Measurements from ENCODE around the gene TMEM130.

TMEM130 gene, protein sequence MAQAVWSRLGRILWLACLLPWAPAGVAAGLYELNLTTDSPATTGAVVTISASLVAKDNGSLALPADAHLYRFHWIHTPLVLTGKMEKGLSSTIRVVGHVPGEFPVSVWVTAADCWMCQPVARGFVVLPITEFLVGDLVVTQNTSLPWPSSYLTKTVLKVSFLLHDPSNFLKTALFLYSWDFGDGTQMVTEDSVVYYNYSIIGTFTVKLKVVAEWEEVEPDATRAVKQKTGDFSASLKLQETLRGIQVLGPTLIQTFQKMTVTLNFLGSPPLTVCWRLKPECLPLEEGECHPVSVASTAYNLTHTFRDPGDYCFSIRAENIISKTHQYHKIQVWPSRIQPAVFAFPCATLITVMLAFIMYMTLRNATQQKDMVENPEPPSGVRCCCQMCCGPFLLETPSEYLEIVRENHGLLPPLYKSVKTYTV

DNA sequence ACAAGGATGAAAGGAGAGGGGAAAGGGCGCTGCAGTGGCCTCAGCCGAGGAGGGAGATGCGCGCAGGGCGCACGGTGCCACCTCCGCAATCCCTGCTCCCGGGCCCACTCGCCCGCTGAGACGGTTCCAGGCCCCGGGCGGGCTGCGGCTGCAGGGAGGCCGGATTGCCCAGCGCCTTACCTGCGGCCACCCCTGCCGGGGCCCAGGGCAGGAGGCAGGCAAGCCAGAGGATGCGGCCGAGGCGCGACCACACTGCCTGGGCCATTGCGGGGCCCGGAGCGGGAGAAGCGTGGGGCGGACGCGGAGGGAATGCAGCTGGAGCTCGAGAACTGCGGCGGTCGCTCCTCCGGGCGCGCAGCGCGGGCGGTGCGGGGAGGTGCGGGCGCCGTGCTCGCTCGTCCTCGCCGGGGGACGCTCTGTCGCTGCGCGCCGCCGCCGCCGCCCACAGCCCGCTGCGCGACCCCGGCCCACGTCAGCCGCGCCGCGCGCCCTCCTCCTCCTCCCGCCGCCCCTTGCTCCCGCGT, at the start of gene TMEM130:
TMEM130 (minus strand) TSS at position 418 of the 524 bp plus-strand sequence; CDS start at position 265, 153 bp downstream.
- DNase-seq (ENCODE audit: low spot score) = no peak

GRCh38 chr7:98917331-98917730, 47.5 kb upstream of the TMEM130 start:
- DNase-seq (ENCODE audit: low spot score) = no peak

DNA sequence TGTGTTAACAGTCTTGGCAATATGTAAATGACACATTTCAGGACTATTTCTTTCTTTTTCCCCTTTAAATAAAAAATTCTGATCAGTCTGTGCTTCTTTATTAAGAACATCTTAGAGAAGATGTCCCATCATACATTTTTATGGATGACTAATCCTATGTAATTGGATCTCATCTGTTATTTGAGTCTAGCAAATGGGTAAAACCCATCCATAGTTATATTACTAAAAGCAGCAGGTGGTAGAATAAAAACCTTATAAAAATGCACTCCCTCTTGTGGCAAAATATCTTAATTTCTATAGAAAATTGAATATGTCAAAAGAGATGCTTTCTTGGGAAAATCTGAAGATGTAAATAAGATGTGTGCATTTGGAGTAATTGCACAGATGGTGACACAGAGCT, 43.8 kb upstream of the TMEM130 start:
- no peak for DNase-seq (ENCODE audit: low spot score)

DNA sequence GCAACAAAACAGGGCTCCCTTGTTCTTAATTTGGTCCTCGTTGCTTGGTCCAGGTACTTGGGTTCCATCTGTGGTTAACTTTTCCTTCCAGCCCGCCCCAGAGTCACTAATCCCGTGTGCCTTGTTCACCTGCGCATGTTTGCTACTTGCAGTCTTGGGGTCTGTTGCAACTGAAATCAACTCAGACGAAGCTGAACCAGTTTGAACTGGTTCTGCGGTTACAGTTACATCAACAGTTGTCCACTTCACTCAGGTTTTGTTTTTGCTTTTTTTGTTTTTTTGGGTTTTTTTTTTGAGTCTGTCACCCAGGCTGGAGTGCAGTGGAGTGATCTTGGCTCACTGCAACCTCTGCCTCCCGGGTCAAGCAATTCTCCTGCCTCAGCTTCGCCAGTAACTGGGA, 43.2 kb upstream of the TMEM130 start:
- DNase-seq (ENCODE audit: low spot score) = no peak

GRCh38 chr7:98911916-98912315, 42.1 kb upstream of the TMEM130 start:
- DNase-seq (ENCODE audit: low spot score) = no peak

- DNase-seq (ENCODE audit: low spot score) = no peak
Measured at GRCh38 chr7:98910427-98910826, 40.6 kb upstream of the TMEM130 start.

DNA sequence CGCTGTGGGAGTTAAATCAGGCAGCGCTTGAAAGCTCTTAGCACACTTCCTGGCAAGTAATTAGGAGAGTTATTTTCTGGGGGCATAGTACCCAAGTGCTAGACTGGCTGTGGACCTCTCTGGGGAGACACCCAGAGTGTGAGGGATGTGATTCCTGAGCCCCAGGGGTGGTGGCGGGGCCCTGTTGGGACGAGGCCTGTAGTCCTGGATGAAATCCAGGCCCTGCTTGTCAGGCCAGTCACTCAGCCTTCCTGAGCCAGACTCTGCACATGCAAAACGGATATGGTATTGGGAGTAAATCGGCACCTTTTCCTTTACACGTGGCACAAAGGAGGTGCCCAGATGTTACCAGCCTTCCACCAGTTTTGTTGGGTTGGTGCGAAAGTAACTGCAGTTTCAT, 39.7 kb upstream of the TMEM130 start:
- DNase-seq (ENCODE audit: low spot score) = no peak

DNA sequence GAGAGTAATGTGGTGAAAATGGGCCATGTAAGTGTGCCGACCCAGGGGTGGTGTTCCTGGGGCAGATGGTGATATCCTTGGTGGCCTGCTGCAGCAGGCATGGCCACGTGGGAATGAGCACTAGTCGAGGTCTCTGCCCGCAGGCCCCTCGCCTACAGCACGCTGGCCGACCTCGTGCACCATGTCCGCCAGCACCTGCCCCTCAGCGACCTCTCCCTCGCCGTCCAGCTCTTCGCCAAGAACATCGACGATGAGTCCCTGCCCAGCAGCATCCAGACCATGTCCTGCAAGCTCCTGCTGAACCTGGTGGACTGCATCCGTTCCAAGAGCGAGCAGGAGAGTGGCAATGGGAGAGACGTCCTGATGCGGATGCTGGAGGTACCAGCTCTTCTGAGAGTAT, 38.8 kb upstream of the TMEM130 start:
- no peak for DNase-seq (ENCODE audit: low spot score)

DNA sequence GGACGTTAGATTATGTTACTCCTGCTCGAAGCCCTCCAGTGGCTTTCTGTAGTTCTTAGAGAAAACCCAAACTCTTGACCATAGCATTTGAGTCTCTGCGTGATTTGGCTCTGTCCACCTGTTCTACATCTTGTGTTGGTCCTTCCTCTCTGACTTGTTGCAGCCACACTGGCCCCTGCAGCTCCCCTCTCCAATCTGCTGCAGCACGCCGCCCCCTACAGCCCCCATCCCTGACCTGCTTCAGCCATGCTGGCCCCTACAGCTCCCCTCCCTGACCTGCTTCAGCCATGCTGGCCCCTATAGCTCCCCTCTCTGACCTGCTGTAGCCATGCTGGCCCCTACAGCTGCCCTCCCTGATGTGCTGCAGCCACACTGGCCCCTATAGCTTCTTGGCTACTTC, 37.8 kb upstream of the TMEM130 start:
- DNase-seq (ENCODE audit: low spot score) = no peak

DNA sequence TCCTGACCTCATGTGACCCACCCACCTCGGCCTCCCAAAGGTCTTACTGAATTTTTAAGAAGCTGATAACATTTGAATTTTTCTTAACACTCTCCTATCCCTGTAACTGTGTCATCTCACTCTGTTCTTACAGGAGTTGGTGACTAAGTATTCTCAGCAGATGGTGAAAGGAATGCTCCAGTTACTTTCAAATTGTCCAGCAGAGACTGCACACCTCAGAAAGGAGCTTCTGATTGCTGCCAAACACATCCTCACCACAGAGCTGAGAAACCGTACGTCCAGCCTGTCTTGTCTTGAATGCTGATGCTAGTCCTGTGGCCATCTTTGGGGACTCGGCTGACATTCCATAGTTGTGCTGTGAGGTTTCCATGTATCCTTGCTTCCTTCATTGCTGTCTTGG, 33.4 kb upstream of the TMEM130 start:
- DNase-seq (ENCODE audit: low spot score) = no peak

DNA sequence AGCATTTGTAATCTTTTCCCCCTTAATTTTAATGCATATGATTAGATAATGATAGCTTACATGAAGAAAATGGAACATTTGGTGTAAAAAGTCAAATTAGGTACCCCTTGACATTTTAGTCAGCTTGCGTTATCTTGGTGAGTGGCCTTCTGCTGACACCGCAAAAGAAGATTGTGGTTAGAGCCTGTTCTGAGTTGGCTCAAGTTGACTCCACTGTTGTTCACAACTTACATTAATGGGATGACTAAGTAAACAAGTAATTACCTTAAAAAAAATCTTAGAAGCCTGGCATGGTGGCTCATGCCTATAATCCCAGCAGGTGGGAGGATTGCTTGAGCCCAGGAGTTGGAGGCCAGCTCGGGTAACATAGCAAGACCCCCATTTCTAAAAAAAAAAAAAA, 32.7 kb upstream of the TMEM130 start:
- no peak for DNase-seq (ENCODE audit: low spot score)

DNA sequence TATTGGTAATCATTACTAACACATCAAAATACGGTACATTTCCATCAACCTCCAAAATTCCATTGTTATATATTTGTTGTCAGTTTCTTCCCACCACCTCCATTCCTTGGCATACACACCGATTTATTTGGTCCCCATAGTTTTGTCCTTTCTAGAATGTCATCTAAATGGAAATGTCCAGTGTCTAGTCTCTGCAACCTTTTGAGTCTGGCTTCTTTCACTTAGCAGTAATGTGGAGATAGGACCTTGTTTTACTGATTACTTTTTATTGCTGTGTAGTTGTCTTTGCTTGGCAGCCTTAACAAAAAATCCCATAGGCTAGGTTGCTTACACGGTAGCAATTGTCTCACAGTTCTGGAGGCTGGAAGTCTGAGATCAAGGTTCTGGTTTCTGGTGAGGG, 31.0 kb upstream of the TMEM130 start:
- no peak for DNase-seq (ENCODE audit: low spot score)

DNA sequence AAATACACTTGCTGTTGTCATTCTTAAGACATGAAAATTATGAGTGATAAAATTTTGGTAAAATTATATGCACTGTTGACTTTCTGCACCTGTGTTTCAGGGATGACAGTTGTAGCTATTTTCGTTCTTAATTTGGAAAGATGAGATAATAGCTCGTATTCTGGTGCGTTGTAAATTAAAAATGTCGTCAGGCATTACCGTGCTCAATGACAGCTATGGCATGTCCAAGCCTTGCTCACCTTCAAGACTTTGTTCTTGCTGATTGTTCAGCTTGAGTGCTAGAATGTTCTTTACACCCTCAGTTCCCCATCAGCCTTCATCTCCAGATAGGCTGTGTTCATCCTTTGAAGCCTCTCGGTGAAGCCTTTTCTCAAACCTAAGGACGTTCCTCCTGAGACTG, 30.0 kb upstream of the TMEM130 start:
- no peak for DNase-seq (ENCODE audit: low spot score)

- DNase-seq (ENCODE audit: low spot score) = no peak
Measured at GRCh38 chr7:98892609-98893008, 22.8 kb upstream of the TMEM130 start.

DNA sequence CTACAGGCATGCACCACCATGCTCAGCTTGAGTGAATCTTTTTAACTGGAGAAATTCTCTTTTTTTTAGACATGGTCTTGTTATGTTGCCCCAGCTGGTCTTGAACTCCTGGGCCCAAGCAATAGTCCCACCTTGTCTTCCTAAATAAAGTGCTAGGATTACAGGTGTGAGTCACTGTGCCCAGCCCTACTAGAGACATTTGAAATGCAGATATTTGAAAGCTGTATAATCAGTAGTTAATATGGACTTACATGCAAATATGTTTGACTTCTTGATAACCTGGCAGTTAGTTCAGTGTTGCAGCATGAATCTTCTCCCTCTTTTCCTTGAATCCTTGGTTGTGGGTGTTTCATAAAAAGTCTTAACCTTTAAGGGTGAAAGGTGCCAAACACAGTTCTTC, 17.2 kb upstream of the TMEM130 start:
- DNase-seq (ENCODE audit: low spot score) = no peak

- DNase-seq (ENCODE audit: low spot score) = no peak
Measured at GRCh38 chr7:98884416-98884815, 14.6 kb upstream of the TMEM130 start.

GRCh38 chr7:98881561-98882315, 11.9 kb upstream of the TMEM130 start:
- DNase-seq (ENCODE audit: low spot score) = no peak

GRCh38 chr7:98880485-98880884, 10.7 kb upstream of the TMEM130 start:
- DNase-seq (ENCODE audit: low spot score) = no peak

DNA sequence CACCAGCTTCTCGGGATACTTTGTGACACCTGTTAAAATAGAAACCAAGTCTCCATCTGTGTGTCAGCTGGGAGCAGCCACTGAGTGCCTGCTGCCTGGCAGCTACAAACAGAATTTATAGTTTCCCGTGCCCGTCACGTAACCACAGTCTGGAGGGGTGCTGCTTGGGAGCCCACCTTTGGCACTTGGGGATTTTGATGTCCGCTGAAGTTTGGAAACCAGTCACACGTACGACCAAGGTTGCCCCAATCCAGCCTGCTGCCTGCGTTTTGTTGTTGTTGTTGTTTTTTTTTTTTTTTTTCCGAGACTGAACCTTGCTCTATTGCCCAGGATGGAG, 10.1 kb upstream of the TMEM130 start:
- DNase-seq (ENCODE audit: low spot score) = no peak

- peak; percentile 16 for DNase-seq (ENCODE audit: low spot score)
Measured at GRCh38 chr7:98879198-98879978, 9.6 kb upstream of the TMEM130 start.

- DNase-seq (ENCODE audit: low spot score) = peak; percentile 34
Measured at GRCh38 chr7:98878365-98879197, 8.8 kb upstream of the TMEM130 start, which contains the start of gene TRRAP. Gene TRRAP (plus strand): TSS chr7:98878532. CDS start chr7:98881151, 2,619 bp downstream.
